HG03521 (cell line): ENCODE data around the gene COL15A1.

Source experiments
- ATAC-seq: cut with Tn5 transposase; IDR thresholded peaks from one replicate; pipeline ENCODE4 v1.9.1; 2021; ENCODE audit warnings: mild to moderate bottlenecking, moderate library complexity; ENCODE audit not compliant: unreplicated experiment

Gene COL15A1

DNA sequence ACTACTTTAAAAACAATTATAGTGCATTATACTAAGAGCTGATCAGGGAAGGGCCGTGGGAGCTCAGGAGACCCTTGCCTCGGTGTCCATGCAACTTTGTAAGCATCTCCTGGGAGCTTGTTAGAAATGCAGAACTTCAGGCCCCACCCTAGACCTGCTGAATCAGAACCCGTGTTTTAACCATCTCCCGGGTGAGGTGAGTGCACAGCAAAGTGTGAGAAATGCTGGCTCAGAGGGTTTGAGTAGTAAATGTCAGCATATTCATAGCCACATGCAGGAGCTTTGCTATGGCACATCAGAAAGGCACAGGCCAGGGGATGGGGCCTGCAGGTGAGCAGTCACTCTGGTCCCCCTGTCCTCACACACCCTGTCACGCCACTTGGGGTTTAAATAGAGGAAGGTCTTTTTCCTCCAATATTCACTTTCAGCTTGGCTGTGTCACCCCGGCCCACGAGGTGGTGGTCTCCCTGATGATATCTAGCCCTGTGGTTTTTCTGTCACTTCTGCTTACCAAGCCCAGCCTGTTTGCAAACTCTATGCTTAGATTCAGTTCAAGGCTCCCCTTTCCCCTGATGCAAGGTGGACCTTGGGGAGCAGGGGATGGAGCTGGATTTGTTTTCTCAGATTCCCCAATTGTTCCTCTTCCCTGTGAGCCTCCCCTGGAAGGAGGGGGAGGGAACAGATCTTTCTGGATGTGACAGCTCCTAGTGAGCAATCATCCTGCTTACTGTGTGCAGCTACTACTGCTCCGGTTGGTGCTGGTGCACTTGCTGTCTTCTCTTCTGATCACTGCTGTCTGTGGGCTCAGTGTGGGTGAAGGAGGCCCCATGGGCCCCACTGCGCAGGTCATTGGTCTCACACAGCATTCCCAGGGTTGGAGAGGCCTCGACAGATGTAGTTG lies 109.4 kb downstream of the COL15A1 start:
- no peak for ATAC-seq

- no peak for ATAC-seq
Observed at GRCh38 chr9:99054581-99054980, 110.9 kb downstream of the COL15A1 start.

- no peak for ATAC-seq
Observed at GRCh38 chr9:99055384-99055783, 111.7 kb downstream of the COL15A1 start.

GRCh38 chr9:99056186-99056585 lies 112.5 kb downstream of the COL15A1 start:
- no peak for ATAC-seq

DNA sequence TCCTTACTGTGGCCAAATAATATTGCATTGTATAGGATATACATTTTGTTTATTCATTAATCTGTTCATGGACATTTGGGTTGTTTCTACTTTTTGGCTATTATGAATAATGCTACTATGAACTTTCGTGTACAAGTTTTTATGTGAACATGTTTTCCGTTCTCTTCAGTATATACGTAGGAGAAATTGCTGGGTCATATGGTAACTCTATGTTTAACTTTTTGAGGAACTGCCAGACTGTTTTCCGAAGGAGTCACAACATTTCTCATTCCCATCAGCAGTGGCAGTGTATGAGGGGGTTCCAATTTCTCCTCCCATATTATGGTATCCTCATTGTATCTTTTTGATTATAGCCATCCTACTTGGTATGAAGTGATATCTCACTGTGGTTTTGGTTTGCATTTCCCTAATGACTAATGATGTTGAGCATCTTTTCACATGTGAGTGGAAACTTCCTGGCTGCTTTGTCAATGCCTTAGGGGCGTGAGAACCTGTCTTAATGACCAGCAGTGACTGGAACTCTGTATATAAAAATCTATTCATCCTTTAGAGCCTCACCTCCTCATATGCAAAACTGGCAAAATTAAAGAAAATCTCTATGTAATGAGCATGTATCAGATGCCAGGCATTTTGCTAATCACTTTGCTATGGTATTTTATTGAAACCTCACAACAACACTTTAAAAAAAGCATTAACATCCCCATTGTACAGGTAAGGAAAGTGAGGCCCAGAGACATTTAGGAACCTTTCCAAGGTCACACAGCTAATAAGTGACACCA lies 113.4 kb downstream of the COL15A1 start:
- no peak for ATAC-seq

GRCh38 chr9:99057665-99058625 lies 114.2 kb downstream of the COL15A1 start:
- peak; percentile 58 for ATAC-seq

GRCh38 chr9:99058964-99059921 lies 115.5 kb downstream of the COL15A1 start:
- peak; percentile 78 for ATAC-seq

DNA sequence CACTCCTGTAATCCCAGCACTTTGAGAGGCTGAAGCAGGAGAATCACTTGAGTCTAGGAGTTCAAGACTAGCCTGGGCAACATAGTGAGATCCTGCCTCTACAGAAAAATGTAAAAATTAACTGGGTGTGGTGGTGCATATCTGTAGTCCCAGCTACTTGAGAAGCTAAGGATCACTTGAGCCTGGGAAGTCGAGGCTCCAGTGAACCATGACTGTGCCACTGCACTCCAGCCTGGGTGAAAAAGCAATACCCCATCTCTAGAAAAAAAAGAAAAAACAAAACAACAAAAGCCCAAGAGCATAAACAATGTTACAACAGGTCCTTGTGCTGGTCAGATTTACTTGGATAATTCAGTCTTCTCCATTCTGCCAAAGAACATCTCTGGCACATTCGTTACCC lies 116.9 kb downstream of the COL15A1 start:
- no peak for ATAC-seq

- no peak for ATAC-seq
Observed at GRCh38 chr9:99062549-99062948, 118.8 kb downstream of the COL15A1 start.

GRCh38 chr9:99063522-99063921 lies 119.8 kb downstream of the COL15A1 start:
- ATAC-seq: no peak

GRCh38 chr9:99066571-99066970 lies 122.9 kb downstream of the COL15A1 start:
- ATAC-seq: no peak

GRCh38 chr9:99069075-99069474 lies 125.4 kb downstream of the COL15A1 start:
- ATAC-seq: no peak

DNA sequence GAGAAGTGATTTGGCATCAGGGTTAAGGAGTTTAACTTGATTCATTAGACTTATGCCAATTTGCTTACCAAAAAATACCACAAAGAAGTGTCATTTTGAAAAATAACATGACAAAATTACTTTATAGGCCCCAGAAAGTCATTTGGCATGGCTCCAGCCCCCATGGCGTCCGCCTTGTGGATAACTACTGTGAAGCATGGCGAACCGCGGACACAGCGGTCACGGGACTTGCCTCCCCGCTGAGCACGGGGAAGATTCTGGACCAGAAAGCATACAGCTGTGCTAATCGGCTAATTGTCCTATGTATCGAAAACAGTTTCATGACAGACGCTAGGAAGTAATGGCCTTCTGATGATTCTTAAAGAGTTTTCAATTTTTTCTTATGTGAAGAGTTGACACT lies 125.8 kb downstream of the COL15A1 start:
- no peak for ATAC-seq

GRCh38 chr9:99070681-99071080 lies 127.0 kb downstream of the COL15A1 start:
- ATAC-seq: no peak

DNA sequence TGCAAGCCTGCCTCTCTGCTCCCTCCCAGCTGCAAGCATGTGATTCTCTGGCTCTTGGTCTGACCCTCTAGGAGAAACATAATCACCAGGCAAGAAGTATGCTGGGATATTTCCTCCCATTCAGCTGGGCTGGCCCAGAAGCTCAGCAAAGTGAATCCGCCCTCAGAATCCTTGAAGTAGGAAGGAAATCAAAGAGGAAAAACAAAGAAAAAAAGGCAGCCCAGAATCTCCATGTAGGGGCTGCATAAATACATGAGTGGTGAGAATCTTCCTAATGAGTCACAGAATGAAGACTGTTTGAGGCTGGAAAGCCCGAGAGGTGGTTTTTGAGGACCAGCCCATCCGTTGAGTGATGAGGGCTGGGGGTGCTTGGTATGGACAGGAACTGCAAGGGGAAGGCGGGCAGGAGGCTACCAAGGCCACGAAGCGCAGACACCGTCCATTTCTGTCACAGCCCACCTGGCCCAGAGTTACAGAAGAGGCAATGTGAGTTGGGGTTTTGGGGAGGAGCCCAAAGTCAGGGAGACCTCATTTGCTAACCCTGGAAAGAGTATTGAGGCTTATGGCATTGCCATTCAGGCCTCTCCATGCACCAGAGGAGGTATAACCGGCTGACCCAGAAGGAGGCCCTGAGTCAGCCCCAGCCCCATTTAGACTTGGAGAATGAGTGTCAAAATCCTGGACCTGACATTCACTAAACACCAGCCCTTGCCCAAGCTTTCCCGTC lies 127.8 kb downstream of the COL15A1 start:
- no peak for ATAC-seq

DNA sequence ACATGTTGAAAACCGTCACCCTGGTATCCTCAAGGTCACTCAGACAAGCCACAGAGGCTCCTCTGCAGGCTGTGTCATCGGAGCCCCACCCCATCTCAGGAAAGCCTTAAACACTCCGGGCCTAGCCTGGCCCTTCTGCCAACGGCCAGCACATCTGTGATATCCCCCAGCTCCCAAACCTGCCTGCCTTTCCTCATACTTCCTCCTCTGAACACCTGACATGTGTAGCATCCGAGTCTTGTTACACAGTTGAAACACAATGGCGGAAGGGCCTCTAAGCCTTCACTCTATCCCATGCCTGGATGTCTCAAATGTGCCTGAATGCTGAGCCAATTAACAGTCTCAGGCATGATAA lies 128.3 kb downstream of the COL15A1 start:
- no peak for ATAC-seq

GRCh38 chr9:99073347-99073746 lies 129.6 kb downstream of the COL15A1 start:
- no peak for ATAC-seq

DNA sequence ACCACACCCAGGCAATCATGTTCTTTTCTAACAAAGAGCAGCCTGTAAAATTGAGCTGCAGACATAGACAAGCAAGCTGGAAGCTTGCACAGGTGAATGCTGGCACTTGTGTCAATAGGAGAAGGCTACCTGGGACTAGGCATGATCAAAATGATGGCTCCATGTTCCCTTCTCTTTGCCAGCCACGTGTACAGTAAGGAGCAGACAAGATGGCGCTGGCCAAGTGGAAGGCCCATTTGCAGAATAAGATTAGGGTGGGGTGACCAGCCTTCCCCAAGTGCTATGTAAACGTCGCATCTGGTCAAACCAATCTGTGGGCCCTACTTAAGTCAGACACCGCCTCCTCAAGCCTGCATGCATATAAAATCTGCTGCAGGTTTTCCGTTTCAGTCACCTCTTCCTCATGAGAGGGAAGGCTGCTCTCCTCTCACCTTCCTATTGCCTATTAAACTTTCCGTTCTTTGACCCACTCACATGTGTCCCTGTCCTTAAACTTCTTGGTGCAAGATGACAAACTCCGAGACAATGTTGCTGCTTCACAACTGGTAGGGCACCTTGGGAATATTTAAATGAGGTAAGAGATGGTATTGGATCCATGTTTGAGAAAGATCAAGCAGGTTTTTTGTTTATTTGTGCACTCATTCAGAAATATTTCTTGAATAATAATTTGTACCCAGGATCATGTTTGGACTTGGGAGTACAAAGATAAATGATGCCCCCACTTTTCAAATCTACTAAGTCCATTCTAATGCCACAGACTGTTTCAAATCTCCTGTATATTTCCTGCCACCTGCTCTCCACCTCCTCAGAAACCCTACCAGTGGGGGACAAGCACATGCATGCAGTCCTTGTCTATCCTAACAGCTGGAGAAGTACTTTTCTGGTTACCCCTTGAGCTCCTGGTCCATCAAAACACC lies 130.5 kb downstream of the COL15A1 start:
- no peak for ATAC-seq
